CD14-positive monocyte (primary cell): Measurements from ENCODE around the gene AK9. TPM values are rescaled to one million over a fixed set of nuclear protein-coding genes. Genes with fewer than 3 reads are reported as not detected.
A peak's percentile ranks its signal among the peaks of the same experiment; 100 is the strongest.

Source experiments
- DNase-seq, 3 donors: peaks; one replicate each; pipeline ENCODE4 v3.0.0-alpha.2; 2011 to 2022
- H2AFZ ChIP-seq: 2 replicates; pipeline ENCODE4 v1.6.0; 2012; ENCODE audit warnings: mild to moderate bottlenecking, low read depth, low read length, inconsistent platforms; ENCODE audit not compliant: insufficient read depth, poor library complexity, severe bottlenecking
- H3K27ac ChIP-seq, 2 donors: 1 replicate in 1 of 2; 2 replicates in 1 of 2; pipeline ENCODE4 v1.5.1; 2012 to 2013; ENCODE audit warnings: low read length in 2 of 2, control low read depth in 1 of 2, inconsistent platforms in 1 of 2, low read depth in 1 of 2, mild to moderate bottlenecking in 1 of 2
- H3K27me3 ChIP-seq, 2 donors: one replicate each; pipeline versions ENCODE4 v1.6.0 to v1.6.1; 2011 to 2013; ENCODE audit warnings: low read length in 2 of 2; ENCODE audit not compliant: control insufficient read depth in 2 of 2, insufficient read depth in 2 of 2
- H3K36me3 ChIP-seq, 2 donors: replicated peaks in 1 of 2; 1 replicate in 1 of 2; 2 replicates in 1 of 2; pipeline versions ENCODE4 v1.5.1 to v1.6.1; 2012 to 2013; ENCODE audit warnings: low read length in 2 of 2, control low read depth in 1 of 2, inconsistent platforms in 1 of 2, mild to moderate bottlenecking in 1 of 2; ENCODE audit not compliant: insufficient read depth in 2 of 2, control insufficient read depth in 1 of 2
- H3K4me1 ChIP-seq, 2 donors: 1 replicate in 1 of 2; 2 replicates in 1 of 2; pipeline versions ENCODE4 v1.5.1 to v1.6.1; 2012 to 2013; ENCODE audit warnings: low read length in 2 of 2, control low read depth in 1 of 2, inconsistent platforms in 1 of 2, mild to moderate bottlenecking in 1 of 2, moderate library complexity in 1 of 2; ENCODE audit not compliant: insufficient read depth in 2 of 2, control insufficient read depth in 1 of 2
- H3K4me2 ChIP-seq: replicated peaks from 2 replicates; pipeline ENCODE3; 2012; ENCODE audit warnings: low read length, moderate library complexity, mild to moderate bottlenecking; ENCODE audit not compliant: poor library complexity, severe bottlenecking; ENCODE audit errors: extremely low read depth
- H3K4me3 ChIP-seq, 3 experiments: fragments of 200-600 bp in 1 of 3; sonication (generic) in 1 of 3; replicated peaks in 1 of 3; 1 replicate in 2 of 3; 2 replicates in 1 of 3; pipeline ENCODE4 v1.5.1; 2011 to 2013; ENCODE audit warnings: low read length in 3 of 3, mild to moderate bottlenecking in 3 of 3, control low read depth in 2 of 3, low read depth in 2 of 3, inconsistent platforms in 1 of 3, moderate library complexity in 1 of 3
- H3K79me2 ChIP-seq: 2 replicates; pipeline ENCODE4 v1.6.0; 2012; ENCODE audit warnings: mild to moderate bottlenecking, control low read depth, inconsistent platforms, low read length, moderate library complexity; ENCODE audit not compliant: insufficient read depth
- H3K9ac ChIP-seq: 2 replicates; pipeline ENCODE4 v1.6.0; 2017; ENCODE audit warnings: low read length, mild to moderate bottlenecking; ENCODE audit not compliant: insufficient read depth, poor library complexity, severe bottlenecking
- H3K9me3 ChIP-seq, 2 donors: replicated peaks in 1 of 2; 1 replicate in 1 of 2; 2 replicates in 1 of 2; pipeline versions ENCODE4 v1.5.1 to v1.6.1; 2012 to 2013; ENCODE audit warnings: low read length in 2 of 2, control low read depth in 1 of 2; ENCODE audit not compliant: control insufficient read depth in 1 of 2, insufficient read depth in 1 of 2
- H4K20me1 ChIP-seq: 2 replicates; pipeline ENCODE4 v1.6.0; 2012; ENCODE audit warnings: mild to moderate bottlenecking, low read length, control low read depth, moderate library complexity; ENCODE audit not compliant: insufficient read depth
- H3K27ac Mint-ChIP-seq, 7 donors: one replicate each; pipeline ENCODE4 v1.8.0; 2020; ENCODE audit warnings: mild to moderate bottlenecking in 7 of 7, mixed read lengths in 7 of 7, moderate library complexity in 6 of 7, inconsistent platforms in 2 of 7
- H3K27me3 Mint-ChIP-seq, 3 donors: one replicate each; pipeline ENCODE4 v1.8.0; 2021 to 2022; ENCODE audit warnings: low read depth in 3 of 3, mild to moderate bottlenecking in 3 of 3, mixed read lengths in 3 of 3, moderate library complexity in 3 of 3, inconsistent platforms in 1 of 3
- H3K36me3 Mint-ChIP-seq, 2 donors: one replicate each; pipeline ENCODE4 v1.8.0; 2020; ENCODE audit warnings: mixed read lengths in 2 of 2, inconsistent platforms in 1 of 2, mild to moderate bottlenecking in 1 of 2
- H3K4me1 Mint-ChIP-seq: one replicate; pipeline ENCODE4 v1.8.0; 2020; ENCODE audit warnings: mild to moderate bottlenecking, mixed read lengths
- H3K4me3 Mint-ChIP-seq, 2 donors: one replicate each; pipeline ENCODE4 v1.8.0; 2020; ENCODE audit warnings: mild to moderate bottlenecking in 2 of 2, mixed read lengths in 2 of 2, moderate library complexity in 1 of 2
- H3K9me3 Mint-ChIP-seq, 7 donors: one replicate each; pipeline ENCODE4 v1.8.0; 2020 to 2022; ENCODE audit warnings: mixed read lengths in 7 of 7, mild to moderate bottlenecking in 6 of 7, moderate library complexity in 6 of 7, inconsistent platforms in 2 of 7
- CTCF ChIP-seq: fragments of 200-600 bp; IDR thresholded peaks from one replicate; pipeline ENCODE4 v1.8.0; 2022; ENCODE audit warnings: antibody characterized with exemption, mild to moderate bottlenecking
- WGBS: methylation state at CpG from one replicate; pipeline ENCODE4 v1.1.5; 2013; ENCODE audit warnings: missing lambda C conversion rate; ENCODE audit not compliant: insufficient coverage; 5-methylcytosine and 5-hydroxymethylcytosine counted together
- intact Hi-C, 2 donors: fragments of 100-400 bp; cut with micrococcal nuclease; formaldehyde crosslinking; loops; one replicate each; pipeline versions ENCODE4 v1.15.0 to v1.15.1; 2023
- polyA plus RNA-seq, 3 donors: library from polyadenylated mRNA; depleted of rRNA in 1 of 3; unstranded in 2 of 3; stranded (reverse) in 1 of 3; fragments of 300-500 nt in 2 of 3; fragments of >200 nt in 1 of 3; fragmentation: Illumina TruSeq in 2 of 3; gene quantifications; 1 replicate in 2 of 3; 2 replicates in 1 of 3; pipeline ENCODE4 v1.2.3, GENCODE V29; 2012 to 2021

Gene AK9
- polyA plus RNA-seq, 3 donors = 2.6 to 3.1 (median 2.8) TPM

DNA sequence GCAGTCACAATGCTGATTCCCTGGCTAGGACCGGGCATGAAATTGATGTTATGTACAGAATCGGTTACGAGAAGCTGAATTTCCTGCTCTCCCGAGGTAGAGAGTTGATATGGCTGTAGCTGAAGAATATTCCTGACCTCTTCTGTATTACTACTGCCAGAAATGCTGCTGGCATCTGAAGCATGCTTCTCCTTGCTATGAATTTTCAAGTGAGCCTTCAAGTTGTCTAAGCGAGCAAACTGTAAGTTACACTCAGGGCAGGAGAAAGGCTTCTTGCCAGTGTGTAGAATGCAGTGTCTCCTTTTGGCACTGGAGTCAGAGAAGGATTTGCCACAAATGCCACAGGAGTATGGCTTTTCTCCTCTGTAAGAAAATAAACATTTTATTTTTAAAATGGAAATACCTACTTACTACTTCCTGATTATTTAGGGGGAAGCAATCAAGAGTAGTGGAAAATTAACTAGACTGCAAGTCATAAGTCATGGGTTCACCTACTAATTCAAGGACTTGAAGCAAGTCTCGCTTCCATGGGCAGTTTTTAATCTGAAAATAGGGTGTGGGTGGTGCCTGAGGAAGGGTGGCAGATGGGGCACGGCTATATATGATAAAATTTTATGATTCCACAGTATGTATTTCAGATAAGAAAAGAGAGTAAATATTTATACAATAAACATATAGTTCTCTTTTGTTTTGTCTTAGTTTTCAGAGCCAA, 224.6 kb downstream of the AK9 start:
- Histone ChIP-seq H2AFZ (no peak overlapping the region), H3K4me2 (no peak overlapping the region), H3K9ac (no peak overlapping the region), H3K9me3 (peaks cover 0 to under 1% of the 10 kb centered on the region in 2 donors), H3K27me3 (no peaks in the 10 kb centered on the region), H3K36me3 (peaks cover 81 to 99% of the 10 kb centered on the region in 2 donors), H3K4me1 (no peaks in the 10 kb centered on the region), H3K4me3 (no peak overlapping the region), H3K79me2 (no peaks in the 10 kb centered on the region), H4K20me1 (peaks cover 5% of the 10 kb centered on the region), H3K27ac (peak overlapping the region in 1 of 2 donors; percentile 13)
- Mint-ChIP-seq H3K36me3 (peaks cover 84 to 86% of the 10 kb centered on the region in 2 donors), H3K4me3 (no peak overlapping the region), H3K27ac (no peak overlapping the region), H3K27me3 (peaks cover 0 to 2% (median 0%) of the 10 kb centered on the region in 3 donors), H3K9me3 (peaks cover 0 to under 1% (median 0%) of the 10 kb centered on the region in 7 donors), H3K4me1 (no peaks in the 10 kb centered on the region)
- intact Hi-C loops = no loop called here
- WGBS = 88% methylated on average over 5 of the region's 7 CpGs
- no peak for TF ChIP-seq CTCF
- no peak for DNase-seq

GRCh38 chr6:109465772-109466171, 225.2 kb downstream of the AK9 start:
- H3K4me1 ChIP-seq = no peaks in the 10 kb centered on the region
- intact Hi-C loops = no loop called here
- H3K4me3 Mint-ChIP-seq = no peak overlapping the region
- H3K4me3 ChIP-seq = no peak overlapping the region
- H3K27me3 Mint-ChIP-seq = peaks cover 0 to 2% (median 0%) of the 10 kb centered on the region in 3 donors
- no peak overlapping the region for H3K4me2 ChIP-seq
- H3K9me3 ChIP-seq = peaks cover 0 to 2% of the 10 kb centered on the region in 2 donors
- peaks cover 83 to 86% of the 10 kb centered on the region in 2 donors for H3K36me3 Mint-ChIP-seq
- WGBS = 96% methylated on average over 7 of the region's 7 CpGs
- peaks cover 78 to 98% of the 10 kb centered on the region in 2 donors for H3K36me3 ChIP-seq
- DNase-seq = no peak
- no peak overlapping the region for H3K27ac Mint-ChIP-seq
- H3K27ac ChIP-seq = no peak overlapping the region
- H3K9me3 Mint-ChIP-seq = peaks cover 0 to 5% (median 0%) of the 10 kb centered on the region in 7 donors
- no peak overlapping the region for H3K9ac ChIP-seq
- no peaks in the 10 kb centered on the region for H3K79me2 ChIP-seq
- no peak overlapping the region for H2AFZ ChIP-seq
- TF ChIP-seq CTCF = no peak
- H3K4me1 Mint-ChIP-seq = no peaks in the 10 kb centered on the region
- no peaks in the 10 kb centered on the region for H3K27me3 ChIP-seq
- H4K20me1 ChIP-seq = peaks cover 3% of the 10 kb centered on the region
